Smooth muscle cell (in vitro differentiated cells): ENCODE data around the gene TEDDM1. TPM values are rescaled to one million over a fixed set of nuclear protein-coding genes. Genes with fewer than 3 reads are reported as not detected.

ENCODE experiments used
- DNase-seq: peaks from one replicate; lab custom pipeline; 2025; ENCODE audit not compliant: unreplicated experiment; lab: John Stamatoyannopoulos, UW
- H2AFZ ChIP-seq: fragments of 200-600 bp; sonication (generic); 2 replicates; pipeline ENCODE4 v1.6.0; 2016; ENCODE audit warnings: antibody characterized with exemption, low read depth, mild to moderate bottlenecking
- H3F3A ChIP-seq: fragments of 200-600 bp; sonication (generic); 2 replicates; pipeline ENCODE4 v1.6.0; 2017; ENCODE audit warnings: antibody characterized with exemption, low read depth
- H3K27ac ChIP-seq: fragments of 200-600 bp; sonication (generic); 2 replicates; pipeline ENCODE4 v1.5.1; 2016; ENCODE audit warnings: low read depth, mild to moderate bottlenecking
- H3K27me3 ChIP-seq: fragments of 200-600 bp; sonication (generic); 2 replicates; pipeline ENCODE4 v1.6.1; 2016; ENCODE audit warnings: low read depth, mild to moderate bottlenecking
- H3K36me3 ChIP-seq: fragments of 200-600 bp; sonication (generic); 2 replicates; pipeline ENCODE4 v1.5.1; 2016; ENCODE audit warnings: low read depth
- H3K4me1 ChIP-seq: fragments of 200-600 bp; sonication (generic); 2 replicates; pipeline ENCODE4 v1.5.1; 2016; ENCODE audit warnings: low read depth
- H3K4me2 ChIP-seq: fragments of 200-600 bp; sonication (generic); 2 replicates; pipeline ENCODE4 v1.6.0; 2016; ENCODE audit warnings: mild to moderate bottlenecking
- H3K4me3 ChIP-seq: fragments of 200-600 bp; sonication (generic); 2 replicates; pipeline ENCODE4 v1.5.1; 2016; ENCODE audit warnings: mild to moderate bottlenecking
- H3K79me2 ChIP-seq: fragments of 200-600 bp; sonication (generic); 2 replicates; pipeline ENCODE4 v1.6.0; 2016; ENCODE audit warnings: low read depth, mild to moderate bottlenecking
- H3K9ac ChIP-seq: fragments of 200-600 bp; sonication (generic); 2 replicates; pipeline ENCODE4 v1.6.0; 2016; ENCODE audit warnings: low read depth
- H3K9me3 ChIP-seq: fragments of 200-600 bp; sonication (generic); replicated peaks from 2 replicates; pipeline ENCODE4 v1.5.1; 2016; ENCODE audit warnings: low read depth
- H4K20me1 ChIP-seq: fragments of 200-600 bp; sonication (generic); 2 replicates; pipeline ENCODE4 v1.6.0; 2016; ENCODE audit warnings: low read depth
- WGBS: methylation state at CpG from one replicate; pipeline ENCODE4 v1.1.7; 2016; ENCODE audit warnings: low lambda C conversion rate; 5-methylcytosine and 5-hydroxymethylcytosine counted together
- polyA plus RNA-seq: library from polyadenylated mRNA; unstranded; fragments of >200 nt; fragmentation: Nextera tagmentation; extraction: Ambion mirVana; gene quantifications from 2 replicates; pipeline ENCODE4 v1.2.1, GENCODE V29; 2016
- total RNA-seq: library from RNA; depleted of rRNA; stranded (reverse); fragments of >200 nt; gene quantifications from 2 replicates; pipeline ENCODE4 v1.2.3, GENCODE V29; 2014
- TF ChIP-seq, protein P1 (sequence below): fragments of 200-600 bp; sonication (generic); IDR thresholded peaks from 2 replicates; pipeline ENCODE4 v1.5.1; 2017; ENCODE audit warnings: borderline replicate concordance, mild to moderate bottlenecking, antibody characterized with exemption; ENCODE audit not compliant: insufficient read depth, poor library complexity, severe bottlenecking

TEDDM1 gene
- total and polyA plus RNA-seq, 2 experiments from 2014 or later, result not detected

- DNase-seq, result no peak
- no peaks in the 10 kb centered on the region for H3K9me3 ChIP-seq
- H3K4me1 ChIP-seq, result peaks cover 28% of the 10 kb centered on the region
- TF ChIP-seq, protein P1, sequence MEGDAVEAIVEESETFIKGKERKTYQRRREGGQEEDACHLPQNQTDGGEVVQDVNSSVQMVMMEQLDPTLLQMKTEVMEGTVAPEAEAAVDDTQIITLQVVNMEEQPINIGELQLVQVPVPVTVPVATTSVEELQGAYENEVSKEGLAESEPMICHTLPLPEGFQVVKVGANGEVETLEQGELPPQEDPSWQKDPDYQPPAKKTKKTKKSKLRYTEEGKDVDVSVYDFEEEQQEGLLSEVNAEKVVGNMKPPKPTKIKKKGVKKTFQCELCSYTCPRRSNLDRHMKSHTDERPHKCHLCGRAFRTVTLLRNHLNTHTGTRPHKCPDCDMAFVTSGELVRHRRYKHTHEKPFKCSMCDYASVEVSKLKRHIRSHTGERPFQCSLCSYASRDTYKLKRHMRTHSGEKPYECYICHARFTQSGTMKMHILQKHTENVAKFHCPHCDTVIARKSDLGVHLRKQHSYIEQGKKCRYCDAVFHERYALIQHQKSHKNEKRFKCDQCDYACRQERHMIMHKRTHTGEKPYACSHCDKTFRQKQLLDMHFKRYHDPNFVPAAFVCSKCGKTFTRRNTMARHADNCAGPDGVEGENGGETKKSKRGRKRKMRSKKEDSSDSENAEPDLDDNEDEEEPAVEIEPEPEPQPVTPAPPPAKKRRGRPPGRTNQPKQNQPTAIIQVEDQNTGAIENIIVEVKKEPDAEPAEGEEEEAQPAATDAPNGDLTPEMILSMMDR, result no peak
- H3K27me3 ChIP-seq, result no peaks in the 10 kb centered on the region
- H3K27ac ChIP-seq, result peak overlapping the region; percentile 75
- H4K20me1 ChIP-seq, result peaks cover 52% of the 10 kb centered on the region
- peaks cover 34% of the 10 kb centered on the region for H3K79me2 ChIP-seq
- no peaks in the 10 kb centered on the region for H3F3A ChIP-seq
- peak overlapping the region; percentile 96 for H2AFZ ChIP-seq
- H3K9ac ChIP-seq, result peak overlapping the region; percentile 87
- WGBS, result under 1% methylated on average over 26 of the region's 35 CpGs
- H3K4me3 ChIP-seq, result peak overlapping the region; percentile 90
- H3K4me2 ChIP-seq, result peak overlapping the region; percentile 96
- peaks cover 13% of the 10 kb centered on the region for H3K36me3 ChIP-seq
These were observed 9.5 kb downstream of the TEDDM1 start for GRCh38 chr1:182391028-182391361.

DNA sequence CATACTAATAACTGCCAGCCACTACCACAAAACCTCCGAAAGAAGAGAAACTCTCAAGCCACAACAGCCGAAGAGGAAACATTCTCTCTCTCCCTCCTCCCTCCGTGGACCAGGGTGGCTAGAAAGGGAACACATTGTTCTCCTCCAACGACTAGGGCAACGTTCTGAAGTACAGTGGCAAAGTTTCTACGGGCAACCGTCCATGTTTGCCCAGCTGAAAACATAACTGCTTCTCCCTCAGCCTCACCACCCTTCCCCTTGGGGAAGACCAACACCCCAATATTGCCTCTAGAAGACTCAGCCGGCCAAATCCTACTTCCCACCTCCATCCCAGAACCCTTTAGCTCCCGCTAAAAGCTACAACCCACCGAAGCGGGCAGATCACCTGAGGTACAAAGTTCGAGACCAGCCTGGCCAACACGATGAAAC, 10.8 kb downstream of the TEDDM1 start:
- H3K27me3 ChIP-seq, result no peaks in the 10 kb centered on the region
- H3K36me3 ChIP-seq, result peaks cover 19% of the 10 kb centered on the region
- no peak overlapping the region for H2AFZ ChIP-seq
- H3K27ac ChIP-seq, result no peak overlapping the region
- H3K4me1 ChIP-seq, result peaks cover 28% of the 10 kb centered on the region
- H3K79me2 ChIP-seq, result peaks cover 34% of the 10 kb centered on the region
- H3F3A ChIP-seq, result no peaks in the 10 kb centered on the region
- peak overlapping the region; percentile 90 for H3K4me3 ChIP-seq
- H3K4me2 ChIP-seq, result peak overlapping the region; percentile 96
- H3K9me3 ChIP-seq, result no peaks in the 10 kb centered on the region
- peak overlapping the region; percentile 87 for H3K9ac ChIP-seq
- 4% methylated on average over 13 of the region's 13 CpGs for WGBS
- TF ChIP-seq, protein P1, result no peak
- peaks cover 63% of the 10 kb centered on the region for H4K20me1 ChIP-seq
- DNase-seq, result no peak

DNA sequence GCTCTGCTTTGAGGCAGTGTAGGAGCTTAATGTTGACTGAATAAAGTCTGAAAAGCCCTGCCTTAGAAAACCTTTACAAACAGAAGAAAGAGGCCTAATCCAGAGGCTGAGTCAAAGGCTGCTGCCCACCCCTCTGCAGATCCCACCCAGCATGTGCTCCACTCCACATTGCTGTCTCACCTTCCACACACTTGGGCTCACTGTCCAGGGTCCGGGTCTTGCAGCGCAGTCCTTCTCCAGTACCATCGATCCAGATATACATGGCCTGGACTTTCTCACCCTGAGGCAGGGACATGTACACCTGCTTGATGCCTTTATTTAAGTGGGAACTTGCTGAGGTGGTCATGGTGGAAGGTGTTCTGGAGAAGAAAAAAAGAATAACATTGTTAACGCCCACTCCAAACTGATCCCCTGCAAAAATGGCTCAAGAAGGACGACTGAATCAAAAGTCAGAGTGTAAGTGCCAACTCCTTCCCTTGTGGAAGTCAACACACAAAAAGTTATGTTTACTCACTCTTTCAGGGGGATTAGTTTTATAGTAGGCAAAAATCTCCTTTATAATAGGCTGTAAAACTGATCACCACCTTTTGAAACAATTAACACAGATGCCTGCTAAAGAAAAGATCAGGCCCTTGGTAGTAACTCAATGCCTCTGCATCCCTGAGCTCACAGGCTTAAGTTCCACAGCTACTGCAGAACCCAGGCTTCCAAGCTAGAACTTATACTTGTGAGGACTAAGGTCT, 11.9 kb downstream of the TEDDM1 start:
- peak overlapping the region; percentile 90 for H3K4me3 ChIP-seq
- no peak overlapping the region for H3K9ac ChIP-seq
- peaks cover 3% of the 10 kb centered on the region for H3F3A ChIP-seq
- H4K20me1 ChIP-seq, result peaks cover 73% of the 10 kb centered on the region
- peak overlapping the region; percentile 96 for H3K4me2 ChIP-seq
- no peak overlapping the region for H2AFZ ChIP-seq
- TF ChIP-seq, protein P1, result no peak
- 88% methylated on average over 5 of the region's 5 CpGs for WGBS
- no peaks in the 10 kb centered on the region for H3K9me3 ChIP-seq
- H3K79me2 ChIP-seq, result peaks cover 34% of the 10 kb centered on the region
- no peaks in the 10 kb centered on the region for H3K27me3 ChIP-seq
- H3K4me1 ChIP-seq, result peaks cover 28% of the 10 kb centered on the region
- H3K27ac ChIP-seq, result no peak overlapping the region
- DNase-seq, result no peak
- peaks cover 19% of the 10 kb centered on the region for H3K36me3 ChIP-seq

GRCh38 chr1:182387566-182387965, 12.9 kb downstream of the TEDDM1 start:
- Histone ChIP-seq H3K9ac (no peak overlapping the region), H3K27me3 (no peaks in the 10 kb centered on the region), H2AFZ (no peak overlapping the region), H3K79me2 (peaks cover 34% of the 10 kb centered on the region), H3K4me1 (peaks cover 27% of the 10 kb centered on the region), H3K36me3 (peaks cover 19% of the 10 kb centered on the region), H3K9me3 (no peaks in the 10 kb centered on the region), H3K27ac (no peak overlapping the region), H4K20me1 (peaks cover 78% of the 10 kb centered on the region), H3F3A (peaks cover 3% of the 10 kb centered on the region), H3K4me3 (no peak overlapping the region), H3K4me2 (no peak overlapping the region)
- WGBS, result 86% methylated on average over 2 of the region's 2 CpGs
- DNase-seq, result no peak
- TF ChIP-seq, protein P1, result no peak
